Lower leg skin (tissue), 4 donors: ENCODE results near the gene SOX6. TPM values are rescaled to one million over a fixed set of nuclear protein-coding genes. Genes with fewer than 3 reads are reported as not detected.

Experiments used
- DNase-seq, 2 donors: peaks; one replicate each; pipeline ENCODE4 v3.0.0-alpha.2; 2019; ENCODE audit warnings: low spot score in 2 of 2
- H3K4me3 ChIP-seq: fragments of 200-600 bp; sonication (generic); 2 replicates; pipeline ENCODE4 v1.5.1; 2017; ENCODE audit warnings: mild to moderate bottlenecking, low read depth; ENCODE audit not compliant: poor library complexity, severe bottlenecking
- POLR2A ChIP-seq, 2 donors: fragments of 450-650 bp; IDR thresholded peaks; one replicate each; pipeline ENCODE4 v1.6.1; 2016 to 2017; ENCODE audit warnings: antibody characterized with exemption in 2 of 2, mild to moderate bottlenecking in 1 of 2, moderate library complexity in 1 of 2
- WGBS, 2 donors: methylation state at CpG; one replicate each; pipeline ENCODE4 v1.1.5; 2018; 5-methylcytosine and 5-hydroxymethylcytosine counted together
- intact Hi-C: fragments of 100-400 bp; cut with DNase I; formaldehyde crosslinking; loops from one replicate; pipeline ENCODE4 v1.15.0; 2023; ENCODE audit warnings: low total_unique reads
- total RNA-seq, 4 donors: library from RNA; depleted of rRNA; stranded (reverse); fragments of >200 nt; gene quantifications; one replicate each; pipeline ENCODE4 v1.1.0, GENCODE V29; 2016
- TF ChIP-seq, protein P1 (sequence below), 3 donors: fragments of 450-650 bp; IDR thresholded peaks; one replicate each; pipeline ENCODE4 v1.5.1; 2016; ENCODE audit warnings: antibody characterized with exemption in 3 of 3, mild to moderate bottlenecking in 3 of 3, moderate library complexity in 2 of 3

SOX6 gene
- total RNA-seq, 4 donors from 2014 or later: 11.2 to 31.8 (median 11.6) TPM

DNA sequence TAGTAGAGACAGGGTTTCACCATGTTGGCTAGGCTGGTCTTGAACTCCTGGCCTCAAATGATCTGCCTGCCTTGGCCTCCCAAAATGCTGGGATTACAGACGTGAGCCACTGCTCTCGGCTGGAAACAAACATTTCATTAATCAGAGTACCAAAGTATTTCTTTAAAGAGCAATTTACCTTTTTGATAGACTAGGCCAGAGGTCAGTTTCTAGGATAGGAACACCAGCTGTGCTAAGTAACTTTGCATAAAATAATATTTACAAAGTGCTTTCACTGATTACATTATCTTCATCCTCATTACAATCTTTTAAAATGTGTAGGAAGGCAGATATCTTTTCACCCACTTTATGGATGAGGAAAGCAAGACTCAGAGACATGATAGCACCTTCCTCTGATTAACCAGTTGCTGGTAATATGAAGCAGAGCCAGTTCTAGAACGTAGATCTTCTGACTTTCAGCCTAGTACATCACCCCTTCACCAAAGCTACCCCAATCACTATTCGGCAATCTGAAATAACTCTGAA, 355.2 kb downstream of the SOX6 start:
- H3K4me3 ChIP-seq: no peak overlapping the region
- intact Hi-C loops: no loop called here
- DNase-seq: no peak
- 91 to 98% methylated on average over 4 of the region's 4 CpGs for WGBS, 2 donors
- no peak for TF ChIP-seq POLR2A (IDR thresholded peaks at IDR 0.05)
- TF ChIP-seq, protein P1, sequence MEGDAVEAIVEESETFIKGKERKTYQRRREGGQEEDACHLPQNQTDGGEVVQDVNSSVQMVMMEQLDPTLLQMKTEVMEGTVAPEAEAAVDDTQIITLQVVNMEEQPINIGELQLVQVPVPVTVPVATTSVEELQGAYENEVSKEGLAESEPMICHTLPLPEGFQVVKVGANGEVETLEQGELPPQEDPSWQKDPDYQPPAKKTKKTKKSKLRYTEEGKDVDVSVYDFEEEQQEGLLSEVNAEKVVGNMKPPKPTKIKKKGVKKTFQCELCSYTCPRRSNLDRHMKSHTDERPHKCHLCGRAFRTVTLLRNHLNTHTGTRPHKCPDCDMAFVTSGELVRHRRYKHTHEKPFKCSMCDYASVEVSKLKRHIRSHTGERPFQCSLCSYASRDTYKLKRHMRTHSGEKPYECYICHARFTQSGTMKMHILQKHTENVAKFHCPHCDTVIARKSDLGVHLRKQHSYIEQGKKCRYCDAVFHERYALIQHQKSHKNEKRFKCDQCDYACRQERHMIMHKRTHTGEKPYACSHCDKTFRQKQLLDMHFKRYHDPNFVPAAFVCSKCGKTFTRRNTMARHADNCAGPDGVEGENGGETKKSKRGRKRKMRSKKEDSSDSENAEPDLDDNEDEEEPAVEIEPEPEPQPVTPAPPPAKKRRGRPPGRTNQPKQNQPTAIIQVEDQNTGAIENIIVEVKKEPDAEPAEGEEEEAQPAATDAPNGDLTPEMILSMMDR (IDR thresholded peaks at IDR 0.05): no peak

GRCh38 chr11:16000065-16000464, 356.3 kb downstream of the SOX6 start:
- no peak for DNase-seq
- TF ChIP-seq POLR2A (IDR thresholded peaks at IDR 0.05): no peak
- TF ChIP-seq, protein P1 (IDR thresholded peaks at IDR 0.05): no peak
- whole genome bisulfite sequencing, 2 donors: 33 to 36% methylated on average over 1 of the region's 1 CpG
- intact Hi-C loops: no loop called here
- H3K4me3 ChIP-seq: no peak overlapping the region

DNA sequence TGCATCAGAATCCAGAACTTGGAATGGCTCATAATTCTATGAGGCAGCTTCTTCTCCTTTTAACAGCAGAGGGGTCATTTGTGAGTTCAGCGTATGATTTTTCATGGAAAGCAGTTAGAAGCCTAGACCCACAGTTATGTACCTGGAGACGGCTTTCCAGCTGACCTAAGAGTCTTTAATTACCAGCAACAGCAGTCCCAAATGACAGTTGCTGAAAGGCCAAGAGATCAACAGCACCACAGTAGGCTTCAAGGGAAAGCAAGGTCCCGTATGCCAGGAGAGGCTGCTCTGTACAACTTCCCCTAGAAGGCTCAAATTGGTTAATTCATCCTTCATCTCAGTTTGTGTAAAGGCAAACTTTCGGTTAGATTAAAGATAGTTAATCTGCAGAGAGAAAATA, 363.0 kb downstream of the SOX6 start:
- TF ChIP-seq, protein P1 (IDR thresholded peaks at IDR 0.05): no peak
- TF ChIP-seq POLR2A (IDR thresholded peaks at IDR 0.05): no peak
- WGBS, 2 donors: 95 to 99% methylated on average over 4 of the region's 4 CpGs
- intact Hi-C loops: no loop called here
- DNase-seq: no peak
- no peak overlapping the region for H3K4me3 ChIP-seq

DNA sequence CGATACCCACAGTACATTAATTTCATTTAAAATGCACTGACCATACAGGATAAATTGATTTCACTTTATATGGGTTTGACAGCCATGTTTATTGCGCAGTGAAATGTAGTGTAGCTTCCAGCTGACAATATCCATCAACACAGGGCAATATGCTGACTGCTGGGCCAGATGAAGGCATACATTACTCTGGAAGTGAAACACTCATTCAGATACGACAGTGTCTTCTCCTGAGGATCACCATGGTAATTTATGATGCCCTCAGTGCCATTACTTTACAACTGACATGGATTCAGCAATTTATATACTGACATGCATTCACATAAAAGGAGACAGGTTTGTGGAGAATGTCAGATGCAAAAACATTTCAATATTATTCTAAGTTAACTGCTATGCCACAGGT, 365.1 kb downstream of the SOX6 start:
- no peak overlapping the region for H3K4me3 ChIP-seq
- DNase-seq: no peak
- WGBS, 2 donors: 92 to 96% methylated on average over 3 of the region's 3 CpGs
- intact Hi-C loops: no loop called here
- TF ChIP-seq, protein P1 (IDR thresholded peaks at IDR 0.05): no peak
- TF ChIP-seq POLR2A (IDR thresholded peaks at IDR 0.05): no peak

- WGBS, 2 donors: 79 to 91% methylated on average over 1 of the region's 1 CpG
- TF ChIP-seq POLR2A (IDR thresholded peaks at IDR 0.05): no peak
- TF ChIP-seq, protein P1 (IDR thresholded peaks at IDR 0.05): no peak
- no peak for DNase-seq
- intact Hi-C loops: no loop called here
- H3K4me3 ChIP-seq: no peak overlapping the region
Observed at GRCh38 chr11:15989685-15990084, 366.7 kb downstream of the SOX6 start.

DNA sequence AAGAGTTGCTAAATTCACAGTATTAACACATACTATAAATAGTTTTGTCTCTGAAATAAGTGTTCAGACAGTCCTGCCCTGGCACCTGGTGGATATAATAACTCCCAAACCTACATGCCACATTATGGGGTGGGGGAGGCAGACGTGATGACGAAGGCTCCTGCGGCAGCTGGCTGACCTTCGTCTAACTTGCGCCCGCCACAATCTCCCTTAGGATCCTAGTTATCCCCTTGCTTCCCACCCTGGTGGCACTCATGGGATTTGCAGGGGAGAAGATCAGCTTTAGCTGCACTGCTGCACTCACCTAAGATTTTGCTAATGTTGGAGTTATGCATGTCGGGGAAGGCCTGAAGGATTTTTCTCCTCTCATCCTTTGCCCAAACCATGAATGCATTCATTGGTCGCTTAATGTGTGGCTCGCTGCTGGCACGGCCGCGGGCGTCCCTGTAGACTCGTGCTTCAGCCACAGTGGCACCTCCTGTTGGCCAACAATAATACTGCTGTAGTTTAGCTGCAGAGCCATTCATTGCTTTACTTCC, 367.6 kb downstream of the SOX6 start:
- no peak overlapping the region for H3K4me3 ChIP-seq
- no peak for TF ChIP-seq POLR2A (IDR thresholded peaks at IDR 0.05)
- TF ChIP-seq, protein P1 (IDR thresholded peaks at IDR 0.05): no peak
- WGBS, 2 donors: 79 to 82% methylated on average over 14 of the region's 14 CpGs
- no peak for DNase-seq
- intact Hi-C loops: no loop called here
